ENCODE data around the gene ANKFY1. TPM values are rescaled to one million over a fixed set of nuclear protein-coding genes. Genes with fewer than 3 reads are reported as not detected.

Gene ANKFY1
- total RNA-seq, 1 donor, result 44.9 TPM

GRCh38 chr17:4184811-4185210, 79.0 kb downstream of the ANKFY1 start:
- no peaks in the 10 kb centered on the region for H3K79me2 ChIP-seq (ENCODE audit: insufficient read depth, low read length)
- H3K27ac ChIP-seq (ENCODE audit: low read depth, low read length), result no peak overlapping the region
- no peaks in the 10 kb centered on the region for H3K27me3 ChIP-seq (ENCODE audit: insufficient read depth, low read length)
- no peak overlapping the region for H2AFZ ChIP-seq (ENCODE audit: low read length)
- peaks cover 68% of the 10 kb centered on the region for H3K36me3 ChIP-seq (ENCODE audit: insufficient read depth, low read length)
- H3K4me2 ChIP-seq (ENCODE audit: insufficient read depth, low read length), result no peak overlapping the region
- H3K9me3 ChIP-seq (ENCODE audit: low read depth, low read length), result no peaks in the 10 kb centered on the region
- no peaks in the 10 kb centered on the region for H3K4me1 ChIP-seq (ENCODE audit: insufficient read depth, low read length)
- H3K4me3 ChIP-seq (ENCODE audit: insufficient read depth, low read length), result no peak overlapping the region
- no peaks in the 10 kb centered on the region for H4K20me1 ChIP-seq (ENCODE audit: insufficient read depth, low read length)
- no peak for TF ChIP-seq CTCF (IDR thresholded peaks at IDR 0.05; ENCODE audit: extremely low read depth, low read depth, low read length)
- DNase-seq (ENCODE audit: insufficient read length, low spot score, missing footprints), result peak; percentile 72

- DNase-seq (ENCODE audit: insufficient read length, low spot score, missing footprints), result peak; percentile 37
- peaks cover 80% of the 10 kb centered on the region for H3K36me3 ChIP-seq (ENCODE audit: insufficient read depth, low read length)
- H3K27ac ChIP-seq (ENCODE audit: low read depth, low read length), result no peak overlapping the region
These were observed 81.7 kb downstream of the ANKFY1 start for GRCh38 chr17:4182043-4182442.

DNA sequence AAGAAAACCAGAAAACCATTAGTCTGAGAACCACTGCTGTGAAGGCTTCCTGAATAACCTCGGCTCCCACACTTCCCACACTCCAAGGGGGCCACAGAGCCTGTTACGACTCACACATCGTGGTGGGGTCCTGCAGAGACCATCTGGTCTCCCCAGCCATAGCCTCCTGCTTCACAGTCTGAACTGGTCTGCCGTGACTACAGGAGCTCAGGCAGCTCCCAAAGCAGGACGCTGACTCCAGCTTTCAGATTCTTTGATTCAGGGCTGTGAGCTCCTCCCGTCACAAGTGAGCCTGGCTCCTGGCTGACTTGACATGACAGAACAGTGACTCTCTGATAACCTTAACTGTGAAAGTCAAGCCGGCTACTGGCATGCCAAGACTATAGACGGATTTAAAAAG, 83.0 kb downstream of the ANKFY1 start:
- DNase-seq (ENCODE audit: insufficient read length, low spot score, missing footprints), result peak; percentile 61
- Histone ChIP-seq H3K4me2 (ENCODE audit: insufficient read depth, low read length) (no peak overlapping the region), H3K36me3 (ENCODE audit: insufficient read depth, low read length) (peaks cover 82% of the 10 kb centered on the region), H3K79me2 (ENCODE audit: insufficient read depth, low read length) (no peaks in the 10 kb centered on the region), H3K9me3 (ENCODE audit: low read depth, low read length) (no peaks in the 10 kb centered on the region), H3K4me3 (ENCODE audit: insufficient read depth, low read length) (no peak overlapping the region), H3K4me1 (ENCODE audit: insufficient read depth, low read length) (no peaks in the 10 kb centered on the region), H4K20me1 (ENCODE audit: insufficient read depth, low read length) (peaks cover 7% of the 10 kb centered on the region), H2AFZ (ENCODE audit: low read length) (no peak overlapping the region), H3K27me3 (ENCODE audit: insufficient read depth, low read length) (no peaks in the 10 kb centered on the region), H3K27ac (ENCODE audit: low read depth, low read length) (no peak overlapping the region)
- no peak for TF ChIP-seq CTCF (IDR thresholded peaks at IDR 0.05; ENCODE audit: extremely low read depth, low read depth, low read length)

More at GRCh38 chr17:4182043-4182442, 81.7 kb downstream of the ANKFY1 start:
- Histone ChIP-seq H3K79me2 (ENCODE audit: insufficient read depth, low read length) (no peaks in the 10 kb centered on the region), H3K4me3 (ENCODE audit: insufficient read depth, low read length) (no peak overlapping the region), H3K9me3 (ENCODE audit: low read depth, low read length) (no peaks in the 10 kb centered on the region), H3K4me2 (ENCODE audit: insufficient read depth, low read length) (no peak overlapping the region), H2AFZ (ENCODE audit: low read length) (no peak overlapping the region), H4K20me1 (ENCODE audit: insufficient read depth, low read length) (peaks cover 3% of the 10 kb centered on the region), H3K27me3 (ENCODE audit: insufficient read depth, low read length) (no peaks in the 10 kb centered on the region), H3K4me1 (ENCODE audit: insufficient read depth, low read length) (no peaks in the 10 kb centered on the region)
- TF ChIP-seq CTCF (IDR thresholded peaks at IDR 0.05; ENCODE audit: extremely low read depth, low read depth, low read length), result no peak

DNA sequence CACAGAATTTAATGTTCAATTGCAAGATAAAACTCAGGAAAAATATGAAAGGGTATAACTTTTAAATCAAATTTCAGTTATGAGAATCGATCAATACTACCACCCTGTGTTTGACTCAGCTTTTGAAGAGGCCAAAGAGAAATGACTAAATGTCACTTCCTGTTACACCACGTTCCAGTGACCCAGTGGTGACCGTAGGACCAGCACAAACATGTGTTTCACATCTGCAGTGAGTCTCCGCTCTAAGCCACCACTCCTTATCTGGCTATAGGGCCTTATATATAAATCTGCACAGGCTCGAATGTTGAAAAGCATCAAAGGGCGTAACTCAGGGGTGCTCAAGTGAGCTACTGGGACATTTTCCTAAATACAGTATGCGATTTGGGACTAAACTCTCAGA, 84.7 kb downstream of the ANKFY1 start:
- no peaks in the 10 kb centered on the region for H3K9me3 ChIP-seq (ENCODE audit: low read depth, low read length)
- no peaks in the 10 kb centered on the region for H3K27me3 ChIP-seq (ENCODE audit: insufficient read depth, low read length)
- no peak overlapping the region for H2AFZ ChIP-seq (ENCODE audit: low read length)
- no peak overlapping the region for H3K4me3 ChIP-seq (ENCODE audit: insufficient read depth, low read length)
- H3K36me3 ChIP-seq (ENCODE audit: insufficient read depth, low read length), result peaks cover 82% of the 10 kb centered on the region
- no peak overlapping the region for H3K4me2 ChIP-seq (ENCODE audit: insufficient read depth, low read length)
- peaks cover 7% of the 10 kb centered on the region for H4K20me1 ChIP-seq (ENCODE audit: insufficient read depth, low read length)
- TF ChIP-seq CTCF (IDR thresholded peaks at IDR 0.05; ENCODE audit: extremely low read depth, low read depth, low read length), result no peak
- peak; percentile 31 for DNase-seq (ENCODE audit: insufficient read length, low spot score, missing footprints)
- no peak overlapping the region for H3K27ac ChIP-seq (ENCODE audit: low read depth, low read length)
- no peaks in the 10 kb centered on the region for H3K79me2 ChIP-seq (ENCODE audit: insufficient read depth, low read length)
- H3K4me1 ChIP-seq (ENCODE audit: insufficient read depth, low read length), result no peaks in the 10 kb centered on the region

Data from osteoblast (primary cell).